Ascending aorta (tissue), 2 donors: ENCODE results near the gene PLXNA2. TPM values are rescaled to one million over a fixed set of nuclear protein-coding genes. Genes with fewer than 3 reads are reported as not detected.

Source experiments
- DNase-seq, 2 donors: peaks; one replicate each; pipeline ENCODE4 v3.0.0-alpha.2; 2019; ENCODE audit warnings: low spot score in 2 of 2
- H3K27ac ChIP-seq, 2 donors: fragments of 200-600 bp; sonication (generic); one replicate each; pipeline ENCODE4 v1.5.1; 2016 to 2017; ENCODE audit warnings: mild to moderate bottlenecking in 1 of 2
- H3K27me3 ChIP-seq: fragments of 200-600 bp; sonication (generic); one replicate; pipeline ENCODE4 v1.5.1; 2017
- H3K36me3 ChIP-seq, 2 donors: fragments of 200-600 bp; sonication (generic); one replicate each; pipeline ENCODE4 v1.5.1; 2016
- H3K4me1 ChIP-seq, 2 donors: fragments of 200-600 bp; sonication (generic); one replicate each; pipeline ENCODE4 v1.5.1; 2016 to 2017; ENCODE audit warnings: mild to moderate bottlenecking in 1 of 2
- H3K4me3 ChIP-seq, 2 donors: fragments of 200-600 bp; sonication (generic); one replicate each; pipeline ENCODE4 v1.5.1; 2016 to 2017; ENCODE audit warnings: mild to moderate bottlenecking in 1 of 2
- H3K9me3 ChIP-seq, 2 donors: fragments of 200-600 bp; sonication (generic); one replicate each; pipeline ENCODE4 v1.5.1; 2016
- intact Hi-C: fragments of 100-400 bp; cut with DNase I; formaldehyde crosslinking; loops from one replicate; pipeline ENCODE4 v1.15.1; 2023
- total RNA-seq: library from RNA; depleted of rRNA; stranded (reverse); fragments of >200 nt; gene quantifications from one replicate; pipeline ENCODE4 v1.1.0, GENCODE V29; 2016
- TF ChIP-seq, protein P1 (sequence below), 3 experiments: fragments of 200-600 bp in 2 of 3; fragments of 450-650 bp in 1 of 3; sonication (generic) in 2 of 3; IDR thresholded peaks; one replicate each; pipeline ENCODE4 v1.5.1; 2016 to 2019; ENCODE audit warnings: antibody characterized with exemption in 3 of 3, mild to moderate bottlenecking in 1 of 3, moderate library complexity in 1 of 3

The PLXNA2 gene
- total RNA-seq, 1 donor from 2014 or later: 33.0 TPM

- Histone ChIP-seq H3K36me3 (no peaks in the 10 kb centered on the region), H3K4me3 (no peak overlapping the region), H3K4me1 (peaks cover 0 to 9% of the 10 kb centered on the region in 2 donors), H3K27ac (no peak overlapping the region), H3K9me3 (no peaks in the 10 kb centered on the region), H3K27me3 (no peaks in the 10 kb centered on the region)
- no peak for DNase-seq
- TF ChIP-seq, protein P1, sequence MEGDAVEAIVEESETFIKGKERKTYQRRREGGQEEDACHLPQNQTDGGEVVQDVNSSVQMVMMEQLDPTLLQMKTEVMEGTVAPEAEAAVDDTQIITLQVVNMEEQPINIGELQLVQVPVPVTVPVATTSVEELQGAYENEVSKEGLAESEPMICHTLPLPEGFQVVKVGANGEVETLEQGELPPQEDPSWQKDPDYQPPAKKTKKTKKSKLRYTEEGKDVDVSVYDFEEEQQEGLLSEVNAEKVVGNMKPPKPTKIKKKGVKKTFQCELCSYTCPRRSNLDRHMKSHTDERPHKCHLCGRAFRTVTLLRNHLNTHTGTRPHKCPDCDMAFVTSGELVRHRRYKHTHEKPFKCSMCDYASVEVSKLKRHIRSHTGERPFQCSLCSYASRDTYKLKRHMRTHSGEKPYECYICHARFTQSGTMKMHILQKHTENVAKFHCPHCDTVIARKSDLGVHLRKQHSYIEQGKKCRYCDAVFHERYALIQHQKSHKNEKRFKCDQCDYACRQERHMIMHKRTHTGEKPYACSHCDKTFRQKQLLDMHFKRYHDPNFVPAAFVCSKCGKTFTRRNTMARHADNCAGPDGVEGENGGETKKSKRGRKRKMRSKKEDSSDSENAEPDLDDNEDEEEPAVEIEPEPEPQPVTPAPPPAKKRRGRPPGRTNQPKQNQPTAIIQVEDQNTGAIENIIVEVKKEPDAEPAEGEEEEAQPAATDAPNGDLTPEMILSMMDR (IDR thresholded peaks at IDR 0.05): no peak
- intact Hi-C loops: no loop called here
These were observed 121.4 kb downstream of the PLXNA2 start for GRCh38 chr1:208122612-208123358.

- DNase-seq: no peak
- H3K9me3 ChIP-seq: no peaks in the 10 kb centered on the region
- H3K4me3 ChIP-seq: no peak overlapping the region
- peaks cover 0 to 9% of the 10 kb centered on the region in 2 donors for H3K4me1 ChIP-seq
- TF ChIP-seq, protein P1 (IDR thresholded peaks at IDR 0.05): no peak
- H3K36me3 ChIP-seq: no peaks in the 10 kb centered on the region
- intact Hi-C loops: no loop called here
- no peak overlapping the region for H3K27ac ChIP-seq
- no peaks in the 10 kb centered on the region for H3K27me3 ChIP-seq
These were observed 122.3 kb downstream of the PLXNA2 start for GRCh38 chr1:208121813-208122364.

DNA sequence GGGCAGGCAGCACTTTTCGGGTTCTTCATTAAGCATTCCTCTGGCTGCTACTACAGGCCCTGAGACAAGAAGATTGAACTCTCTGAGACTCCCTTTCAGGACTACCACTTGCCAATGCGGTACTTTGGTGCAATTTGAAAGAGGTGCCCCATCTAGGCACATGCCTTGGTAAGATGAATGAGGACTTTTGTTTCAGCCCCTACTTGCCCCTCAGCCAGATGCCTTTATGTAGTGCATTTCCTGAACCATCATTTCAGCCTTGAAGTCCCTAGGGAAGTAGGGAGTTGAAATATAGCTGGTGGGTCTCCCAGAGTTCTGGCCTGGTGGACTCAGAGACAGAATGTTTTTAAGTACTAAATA, 123.8 kb downstream of the PLXNA2 start:
- H3K27ac ChIP-seq: peak overlapping the region; percentile 10 to 33
- H3K27me3 ChIP-seq: no peaks in the 10 kb centered on the region

GRCh38 chr1:208118841-208119606, 125.2 kb downstream of the PLXNA2 start:
- intact Hi-C loops: no loop called here
- H3K4me3 ChIP-seq: no peak overlapping the region
- no peaks in the 10 kb centered on the region for H3K9me3 ChIP-seq
- no peak for DNase-seq
- H3K4me1 ChIP-seq: peaks cover 0 to 9% of the 10 kb centered on the region in 2 donors
- no peaks in the 10 kb centered on the region for H3K36me3 ChIP-seq
- TF ChIP-seq, protein P1 (IDR thresholded peaks at IDR 0.05): no peak
- H3K27me3 ChIP-seq: no peaks in the 10 kb centered on the region
- H3K27ac ChIP-seq: no peak overlapping the region

More for the DNA sequence above, 123.8 kb downstream of the PLXNA2 start:
- DNase-seq: no peak
- Histone ChIP-seq H3K4me3 (no peak overlapping the region), H3K36me3 (no peaks in the 10 kb centered on the region), H3K9me3 (no peaks in the 10 kb centered on the region), H3K4me1 (peaks cover 0 to 9% of the 10 kb centered on the region in 2 donors)
- intact Hi-C loops: no loop called here
- TF ChIP-seq, protein P1 (IDR thresholded peaks at IDR 0.05): no peak

DNA sequence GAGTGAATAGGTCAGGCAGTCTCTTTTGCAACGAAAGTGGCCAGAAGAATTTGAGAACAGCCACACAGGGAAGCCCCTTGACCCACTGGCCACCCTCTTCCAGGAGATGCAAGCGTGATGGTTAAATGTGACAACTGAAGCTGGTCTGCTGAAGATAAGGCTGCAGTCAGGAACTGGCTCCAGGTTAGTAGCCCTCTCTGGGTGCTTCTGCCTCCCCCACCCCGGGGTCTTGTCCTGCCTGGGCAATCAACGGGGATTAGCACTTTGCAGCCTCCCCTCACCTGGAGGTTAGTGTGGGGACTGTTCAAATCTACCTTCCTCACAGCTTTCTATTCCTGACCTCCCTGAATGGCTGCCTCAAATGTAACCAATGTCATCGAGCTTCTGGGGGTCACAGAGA, 125.9 kb downstream of the PLXNA2 start:
- no peak overlapping the region for H3K4me3 ChIP-seq
- H3K27me3 ChIP-seq: no peaks in the 10 kb centered on the region
- H3K9me3 ChIP-seq: no peaks in the 10 kb centered on the region
- intact Hi-C loops: no loop called here
- H3K36me3 ChIP-seq: no peaks in the 10 kb centered on the region
- peaks cover 0 to 9% of the 10 kb centered on the region in 2 donors for H3K4me1 ChIP-seq
- no peak for DNase-seq
- no peak overlapping the region for H3K27ac ChIP-seq
- TF ChIP-seq, protein P1 (IDR thresholded peaks at IDR 0.05): no peak
